ENCODE results near the gene SPEM1. TPM values are rescaled to one million over a fixed set of nuclear protein-coding genes. Genes with fewer than 3 reads are reported as not detected.

SPEM1 gene
- total and polyA plus RNA-seq, 7 experiments from 2014 or later, result not detected

GRCh38 chr17:7388856-7389255, 31.3 kb upstream of the SPEM1 start:
- H3K27me3 Mint-ChIP-seq, result no peaks in the 10 kb centered on the region
- ChIA-PET CTCF (interaction anchor here (0.7 to 1.0 kb wide), 3 partner anchors 32 to 196 kb away, joined by 3 read pairs; no protein-coding TSS in a partner anchor), POLR2A (interaction anchor here (0.7 to 2.2 kb wide), 6 partner anchors 9 to 239 kb away, joined by 3 to 7 read pairs (median 4); partner anchors contain the start of genes ACAP1, POLR2A and SAT2)
- H3K4me1 Mint-ChIP-seq, result peaks cover 24 to 44% (median 30%) of the 10 kb centered on the region in 7 donors
- H3K27ac Mint-ChIP-seq, result peak overlapping the region in 2 of 9 donors; percentile 51 to 75
- H3K27ac ChIP-seq (ENCODE audit: low read depth, low read length), result peak overlapping the region; percentile 17
- H3K4me3 ChIP-seq (ENCODE audit: low read length), result no peak overlapping the region
- H3K36me3 Mint-ChIP-seq, result peaks cover 0 to 25% (median 18%) of the 10 kb centered on the region in 5 donors
- ATAC-seq (no peak), DNase-seq (no peak)
- peaks cover 8 to 64% (median 16%) of the 10 kb centered on the region in 3 experiments for H3K36me3 ChIP-seq (ENCODE audit: control insufficient read depth in 2 of 3, insufficient read depth in 3 of 3, low read length in 3 of 3)
- H3K4me1 ChIP-seq (ENCODE audit: control insufficient read depth in 2 of 2, insufficient read depth in 2 of 2, low read length in 2 of 2), result peaks cover 13 to 32% of the 10 kb centered on the region in 2 donors
- no peaks in the 10 kb centered on the region for H3K27me3 ChIP-seq (ENCODE audit: control insufficient read depth in 2 of 2, insufficient read depth in 2 of 2, low read length in 2 of 2)
- H3K9me3 ChIP-seq (ENCODE audit: control insufficient read depth in 2 of 3, low read length in 3 of 3), result no peaks in the 10 kb centered on the region
- intact Hi-C loops (cut with micrococcal nuclease), result no loop called here
- no peaks in the 10 kb centered on the region for H3K9me3 Mint-ChIP-seq
- no peak overlapping the region for H3K4me3 Mint-ChIP-seq

- Mint-ChIP-seq H3K27ac (peak overlapping the region in 3 of 9 donors; percentile 18 to 73 (median 72)), H3K4me1 (peaks cover 24 to 43% (median 28%) of the 10 kb centered on the region in 7 donors), H3K27me3 (no peaks in the 10 kb centered on the region), H3K36me3 (peaks cover 0 to 25% (median 19%) of the 10 kb centered on the region in 5 donors), H3K4me3 (peak overlapping the region in 1 of 10 donors; percentile 3), H3K9me3 (no peaks in the 10 kb centered on the region)
- Histone ChIP-seq H3K4me3 (ENCODE audit: low read length) (no peak overlapping the region), H3K36me3 (ENCODE audit: control insufficient read depth in 2 of 3, insufficient read depth in 3 of 3, low read length in 3 of 3) (peaks cover 8 to 64% (median 16%) of the 10 kb centered on the region in 3 experiments), H3K27ac (ENCODE audit: low read depth, low read length) (peak overlapping the region; percentile 12), H3K9me3 (ENCODE audit: control insufficient read depth in 2 of 3, low read length in 3 of 3) (no peaks in the 10 kb centered on the region), H3K4me1 (ENCODE audit: control insufficient read depth in 2 of 2, insufficient read depth in 2 of 2, low read length in 2 of 2) (peaks cover 7 to 25% of the 10 kb centered on the region in 2 donors), H3K27me3 (ENCODE audit: control insufficient read depth in 2 of 2, insufficient read depth in 2 of 2, low read length in 2 of 2) (no peaks in the 10 kb centered on the region)
- intact Hi-C loops (cut with micrococcal nuclease), result loop anchor here in 1 of 2 donors (5.0 kb wide), 1 partner anchor 67 kb away; no protein-coding TSS in a partner anchor
- DNase-seq (no peak), ATAC-seq (no peak)
- ChIA-PET CTCF (no interaction called here), POLR2A (interaction anchor here (0.6 to 5.9 kb wide), 6 partner anchors 13 to 510 kb away, joined by 3 to 38 read pairs (median 5); partner anchors contain the start of genes ACAP1, DVL2, POLR2A and TMEM256)
Measured at GRCh38 chr17:7389924-7390910, 29.9 kb upstream of the SPEM1 start.

- peak overlapping the region in 5 of 10 donors; percentile 1 to 97 (median 71) for H3K4me3 Mint-ChIP-seq
- Histone ChIP-seq H3K4me3 (ENCODE audit: low read length) (no peak overlapping the region), H3K4me1 (ENCODE audit: control insufficient read depth in 2 of 2, insufficient read depth in 2 of 2, low read length in 2 of 2) (peaks cover 7 to 25% of the 10 kb centered on the region in 2 donors), H3K27ac (ENCODE audit: low read depth, low read length) (peak overlapping the region; percentile 39), H3K36me3 (ENCODE audit: control insufficient read depth in 2 of 3, insufficient read depth in 3 of 3, low read length in 3 of 3) (peaks cover 8 to 64% (median 16%) of the 10 kb centered on the region in 3 experiments), H3K27me3 (ENCODE audit: control insufficient read depth in 2 of 2, insufficient read depth in 2 of 2, low read length in 2 of 2) (no peaks in the 10 kb centered on the region), H3K9me3 (ENCODE audit: control insufficient read depth in 2 of 3, low read length in 3 of 3) (no peaks in the 10 kb centered on the region)
- no peaks in the 10 kb centered on the region for H3K9me3 Mint-ChIP-seq
- DNase-seq (no peak), ATAC-seq (no peak)
- intact Hi-C loops (cut with micrococcal nuclease), result loop anchor here in 1 of 2 donors (5.0 kb wide), 1 partner anchor 66 kb away; no protein-coding TSS in a partner anchor
- ChIA-PET POLR2A (interaction anchor here (0.6 to 5.9 kb wide), 5 partner anchors 10 to 509 kb away, joined by 3 to 38 read pairs (median 3); partner anchors contain the start of genes DVL2 and TMEM256), CTCF (no interaction called here)
- peaks cover 25 to 48% (median 30%) of the 10 kb centered on the region in 7 donors for H3K4me1 Mint-ChIP-seq
- peak overlapping the region in 6 of 9 donors; percentile 34 to 82 (median 62) for H3K27ac Mint-ChIP-seq
- H3K36me3 Mint-ChIP-seq, result peaks cover 0 to 25% (median 19%) of the 10 kb centered on the region in 5 donors
- H3K27me3 Mint-ChIP-seq, result no peaks in the 10 kb centered on the region
Measured at GRCh38 chr17:7391307-7391706, 28.8 kb upstream of the SPEM1 start.

GRCh38 chr17:7392696-7393612, 27.2 kb upstream of the SPEM1 start:
- H3K27ac ChIP-seq (ENCODE audit: low read depth, low read length), result peak overlapping the region; percentile 87
- ATAC-seq (no peak), DNase-seq (no peak)
- ChIA-PET CTCF (interaction anchor here (0.6 to 2.2 kb wide), 2 partner anchors 37 to 63 kb away, joined by 3 to 7 read pairs; partner anchors contain the start of gene TMEM95), POLR2A (interaction anchor here (0.5 to 5.9 kb wide), 6 partner anchors 9 to 767 kb away, joined by 3 to 38 read pairs (median 4); partner anchors contain the start of genes POLR2A and TMEM256)
- Mint-ChIP-seq H3K4me1 (peaks cover 25 to 48% (median 28%) of the 10 kb centered on the region in 7 donors), H3K4me3 (peak overlapping the region; percentile 58 to 97 (median 94)), H3K27ac (peak overlapping the region in 8 of 9 donors; percentile 18 to 97 (median 78)), H3K9me3 (no peaks in the 10 kb centered on the region), H3K36me3 (peaks cover 0 to 25% (median 19%) of the 10 kb centered on the region in 5 donors), H3K27me3 (no peaks in the 10 kb centered on the region)
- no peaks in the 10 kb centered on the region for H3K27me3 ChIP-seq (ENCODE audit: control insufficient read depth in 2 of 2, insufficient read depth in 2 of 2, low read length in 2 of 2)
- peaks cover 7 to 25% of the 10 kb centered on the region in 2 donors for H3K4me1 ChIP-seq (ENCODE audit: control insufficient read depth in 2 of 2, insufficient read depth in 2 of 2, low read length in 2 of 2)
- intact Hi-C loops (cut with micrococcal nuclease), result loop anchor here in 1 of 2 donors (5.0 kb wide), 1 partner anchor 64 kb away; no protein-coding TSS in a partner anchor
- peak overlapping the region; percentile 94 for H3K4me3 ChIP-seq (ENCODE audit: low read length)
- H3K9me3 ChIP-seq (ENCODE audit: control insufficient read depth in 2 of 3, low read length in 3 of 3), result no peaks in the 10 kb centered on the region
- peaks cover 8 to 49% (median 16%) of the 10 kb centered on the region in 3 experiments for H3K36me3 ChIP-seq (ENCODE audit: control insufficient read depth in 2 of 3, insufficient read depth in 3 of 3, low read length in 3 of 3)

- Histone ChIP-seq H3K4me1 (ENCODE audit: control insufficient read depth in 2 of 2, insufficient read depth in 2 of 2, low read length in 2 of 2) (peaks cover 7 to 25% of the 10 kb centered on the region in 2 donors), H3K36me3 (ENCODE audit: control insufficient read depth in 2 of 3, insufficient read depth in 3 of 3, low read length in 3 of 3) (peaks cover 8 to 40% (median 16%) of the 10 kb centered on the region in 3 experiments), H3K4me3 (ENCODE audit: low read length) (peak overlapping the region; percentile 94), H3K9me3 (ENCODE audit: control insufficient read depth in 2 of 3, low read length in 3 of 3) (no peaks in the 10 kb centered on the region), H3K27ac (ENCODE audit: low read depth, low read length) (peak overlapping the region; percentile 87), H3K27me3 (ENCODE audit: control insufficient read depth in 2 of 2, insufficient read depth in 2 of 2, low read length in 2 of 2) (no peaks in the 10 kb centered on the region)
- ChIA-PET CTCF (interaction anchor here (0.6 to 2.2 kb wide), 5 partner anchors 10 to 167 kb away, joined by 3 to 7 read pairs (median 3); partner anchors contain the start of genes ACAP1 and TMEM95), POLR2A (interaction anchor here (0.5 to 5.9 kb wide), 14 partner anchors 8 to 767 kb away, joined by 3 to 38 read pairs (median 4); partner anchors contain the start of genes POLR2A, TMEM102 and TMEM256)
- H3K4me3 Mint-ChIP-seq, result peak overlapping the region; percentile 89 to 97 (median 95)
- peak in 7 of 9 donors; percentile 49 to 78 (median 72) for DNase-seq
- ATAC-seq, result peak; percentile 77
- no peaks in the 10 kb centered on the region for H3K9me3 Mint-ChIP-seq
- intact Hi-C loops (cut with micrococcal nuclease), result loop anchor here (1.0 to 5.0 kb wide), 6 partner anchors 10 to 91 kb away; partner anchors contain the start of genes TMEM256 (in 2 of the 2), POLR2A (in 1 of the 2) and TMEM102 (in 1 of the 2)
- peaks cover 25 to 48% (median 28%) of the 10 kb centered on the region in 7 donors for H3K4me1 Mint-ChIP-seq
- no peaks in the 10 kb centered on the region for H3K27me3 Mint-ChIP-seq
- H3K27ac Mint-ChIP-seq, result peak overlapping the region; percentile 83 to 97 (median 90)
- H3K36me3 Mint-ChIP-seq, result peaks cover 0 to 25% (median 19%) of the 10 kb centered on the region in 5 donors
Measured at GRCh38 chr17:7393613-7394451, 26.3 kb upstream of the SPEM1 start.

Measured in naive thymus-derived CD4-positive, alpha-beta T cell (primary cell).